GM19324 (cell line): ENCODE measurements around the gene RPL10L.

Experiments used
- ATAC-seq: cut with Tn5 transposase; IDR thresholded peaks from one replicate; pipeline ENCODE4 v1.9.1; 2021; ENCODE audit warnings: mild to moderate bottlenecking, moderate library complexity; ENCODE audit not compliant: unreplicated experiment, low FRiP score

Gene RPL10L

DNA sequence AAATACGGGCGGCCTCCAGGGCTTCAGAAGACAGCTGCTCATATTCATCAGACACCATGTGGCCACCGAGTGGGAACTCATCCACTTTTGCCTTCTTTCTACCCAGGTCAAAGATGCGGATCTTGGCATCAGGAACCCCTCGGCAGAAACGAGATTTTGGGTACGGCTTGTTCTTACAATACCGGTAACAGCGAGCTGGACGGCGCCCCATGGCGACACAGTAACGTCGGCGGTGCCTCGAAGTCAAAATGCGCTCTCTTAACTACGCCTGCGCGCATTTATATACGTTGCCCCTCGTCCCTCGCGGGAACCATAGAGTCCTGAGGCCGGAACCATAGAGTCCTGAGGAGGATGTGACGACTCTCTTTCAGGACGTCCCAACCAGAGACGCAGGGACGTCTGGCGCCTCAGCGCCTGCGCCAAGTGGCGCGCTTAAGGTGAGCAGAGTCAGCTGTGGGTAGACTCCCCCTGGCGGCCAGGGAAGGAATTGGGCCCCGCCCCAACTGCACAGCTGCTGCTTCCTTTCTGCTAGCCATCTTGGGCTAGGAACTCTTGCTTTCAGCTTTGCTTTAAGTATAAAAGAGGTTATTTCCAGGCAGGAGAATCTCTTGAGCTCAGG is at the start of gene RPL10L:
Gene RPL10L, minus strand, starts transcription at position 256 of the 619 bp plus-strand sequence. Its CDS starts 45 bp downstream, at position 211.
- no peak for ATAC-seq

DNA sequence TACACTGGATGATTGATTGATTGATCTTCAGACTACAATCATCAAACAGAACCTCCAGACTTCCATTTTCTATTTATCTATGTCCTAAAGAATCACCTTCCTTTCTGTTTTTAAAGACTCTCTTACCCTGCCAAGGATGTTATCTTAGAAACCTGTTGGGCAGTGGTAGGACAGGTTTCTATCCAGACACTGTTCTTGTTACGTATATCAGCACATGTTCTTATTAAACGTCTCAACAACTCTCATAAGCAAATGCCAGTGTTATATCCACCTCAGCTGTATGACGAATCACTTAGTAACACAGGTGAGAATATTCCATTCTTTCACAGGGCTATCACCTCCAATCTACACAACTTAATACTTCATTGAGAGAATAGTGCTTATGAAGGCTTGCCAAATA is 40.2 kb upstream of the RPL10L start:
- no peak for ATAC-seq

DNA sequence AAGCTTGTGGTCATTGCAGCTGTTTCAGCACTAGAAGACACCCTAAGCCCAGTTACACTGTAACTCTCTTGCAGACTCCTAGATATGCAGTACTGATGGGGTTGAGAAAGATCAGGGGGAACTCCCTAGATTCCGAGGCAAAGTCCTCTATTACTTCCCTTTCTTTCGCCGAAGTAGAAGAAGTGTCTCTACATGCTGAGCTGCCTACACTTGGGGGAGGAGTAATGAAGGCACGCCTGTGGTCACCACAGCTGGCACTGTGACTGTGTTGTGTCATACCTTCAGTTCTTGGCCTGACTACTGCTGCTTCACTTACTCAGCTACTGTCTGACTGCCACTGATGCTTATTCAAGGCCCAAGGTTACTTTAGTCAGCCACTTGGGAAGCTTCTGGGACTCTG is 35.1 kb upstream of the RPL10L start:
- no peak for ATAC-seq

DNA sequence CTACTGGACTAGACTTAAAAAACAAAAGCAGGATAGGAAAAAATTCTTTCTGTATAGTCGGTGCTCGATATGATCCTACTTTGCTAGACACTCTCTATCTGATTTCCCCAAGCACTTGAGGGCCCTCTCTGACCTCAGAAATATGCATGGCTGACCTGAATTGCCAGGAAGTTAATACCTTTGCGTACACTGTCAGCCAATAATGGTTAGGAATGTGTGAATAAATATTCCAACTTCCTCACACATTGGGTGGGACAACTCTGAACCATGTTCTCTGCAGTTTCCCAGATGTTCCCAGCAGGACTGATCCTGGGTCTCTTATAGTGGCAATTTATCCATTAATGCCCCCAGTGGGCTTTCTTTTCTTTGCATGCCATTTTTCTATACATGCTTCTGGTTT is 20.5 kb upstream of the RPL10L start:
- ATAC-seq, result no peak

DNA sequence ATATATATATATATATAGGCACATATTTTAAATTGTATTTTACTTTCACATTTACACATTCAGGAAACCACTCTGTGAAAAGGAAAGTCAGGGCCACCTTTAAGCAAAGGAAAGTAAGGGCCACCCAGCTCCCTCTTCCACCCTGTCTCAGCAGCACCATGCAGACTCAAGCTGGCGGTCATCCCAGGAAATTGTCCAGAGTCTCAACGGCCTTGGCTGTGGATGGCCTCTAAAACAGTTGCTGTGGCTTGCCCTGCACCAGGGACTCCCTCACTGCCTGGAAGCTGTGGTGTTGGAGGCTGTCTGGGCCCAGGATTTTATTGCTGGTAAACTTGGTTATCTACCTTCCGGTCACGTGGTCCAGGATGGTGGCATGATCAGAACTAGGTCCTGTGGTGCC is 11.8 kb upstream of the RPL10L start:
- no peak for ATAC-seq

DNA sequence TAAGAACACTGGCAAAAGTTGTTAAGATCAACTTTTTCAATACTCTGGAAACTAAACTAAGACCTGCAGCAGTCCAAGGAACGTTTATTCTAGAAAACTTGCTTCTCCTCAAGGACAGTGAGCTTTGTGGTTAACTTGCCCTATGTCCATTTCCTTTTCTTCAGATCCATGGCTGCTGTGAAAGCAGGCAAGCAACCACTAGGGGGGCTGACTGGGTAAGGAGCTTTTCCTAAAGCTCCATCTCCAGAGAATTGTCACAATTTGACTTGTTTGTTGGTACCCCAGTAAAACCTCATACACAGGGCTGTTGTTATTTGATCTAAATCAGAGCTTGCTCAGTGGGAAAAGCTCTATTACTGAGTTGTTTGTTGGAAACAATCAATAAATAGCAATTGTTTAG is 10.1 kb upstream of the RPL10L start:
- ATAC-seq, result no peak

DNA sequence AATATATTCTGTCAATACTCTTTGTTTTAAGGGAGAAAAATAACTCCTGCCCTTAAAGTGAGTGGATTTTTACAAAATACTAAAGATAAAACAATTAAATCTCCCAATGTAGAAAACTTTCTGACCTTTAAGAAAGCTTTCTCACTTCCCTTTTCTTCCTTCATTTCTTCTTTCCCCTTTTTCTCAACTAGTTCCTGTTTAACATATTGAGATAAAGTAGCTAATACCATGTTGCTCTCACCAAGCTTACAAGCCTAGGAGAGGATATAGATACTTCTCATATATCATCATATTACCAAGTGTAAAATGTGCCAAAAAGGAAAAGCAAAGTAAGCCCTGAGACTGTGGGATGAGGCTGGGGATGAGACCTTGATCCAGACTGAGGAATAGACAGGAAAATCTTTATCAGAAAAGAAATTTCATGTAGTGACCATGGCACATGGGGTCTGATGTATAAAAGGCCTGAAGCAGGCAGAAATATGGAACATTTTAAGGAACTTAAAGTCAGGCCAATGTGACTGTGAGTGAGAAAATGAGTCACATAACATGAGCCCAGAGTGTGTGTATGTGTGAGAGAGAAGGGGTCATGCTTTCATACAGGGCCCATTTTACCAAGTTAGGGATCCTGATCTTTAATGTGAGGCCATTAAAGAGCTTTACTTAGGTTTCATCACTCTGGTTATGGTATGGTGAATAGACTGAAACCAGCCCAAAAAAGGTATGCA is 1.6 kb upstream of the RPL10L start:
- no peak for ATAC-seq

DNA sequence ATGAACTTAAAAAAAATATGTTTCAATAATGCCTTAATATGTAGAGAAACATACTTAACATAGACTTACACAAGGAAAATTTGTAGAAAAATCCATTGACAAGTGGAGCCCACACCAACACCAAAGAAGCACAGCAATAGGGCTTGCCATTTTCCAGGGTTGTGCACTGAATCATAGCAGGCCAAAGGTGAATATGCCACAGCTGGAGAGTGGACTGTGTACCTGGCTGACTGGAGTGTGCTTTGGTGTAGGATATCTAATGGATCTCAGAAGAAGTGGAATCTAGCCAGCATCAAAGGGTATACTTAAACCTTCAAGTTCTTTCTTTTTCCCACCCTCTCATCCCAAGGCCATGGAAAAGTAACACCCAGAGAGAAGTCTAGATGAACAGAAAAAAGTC is 4.8 kb downstream of the RPL10L start:
- no peak for ATAC-seq

DNA sequence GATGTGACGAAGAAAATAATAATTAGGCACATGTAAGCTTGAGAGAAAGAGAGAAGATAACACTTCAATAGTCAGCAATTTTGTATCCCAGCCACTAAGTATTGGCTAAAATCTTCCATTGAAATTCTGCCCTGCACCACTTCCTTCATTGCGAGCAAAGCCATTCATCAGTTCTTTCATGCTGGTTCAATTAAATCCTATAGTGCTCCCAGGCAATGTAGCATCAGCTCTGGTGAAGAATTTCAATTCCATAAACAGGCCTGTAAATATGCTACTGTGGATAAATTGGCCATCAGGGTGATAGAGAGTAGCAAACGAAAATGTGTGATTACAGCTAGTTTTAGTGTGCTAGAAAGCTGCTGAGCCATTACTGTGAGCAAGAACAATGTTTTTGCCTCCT is 24.7 kb downstream of the RPL10L start:
- no peak for ATAC-seq
